Renal cortex interstitium (tissue), 15 donors: ENCODE data around the gene SPHKAP. TPM values are rescaled to one million over a fixed set of nuclear protein-coding genes. Genes with fewer than 3 reads are reported as not detected.
A peak's percentile ranks its signal among the peaks of the same experiment; 100 is the strongest.
"Not testable (repeated sequence)": the region's sequence is repeated elsewhere in the genome, so short reads cannot be mapped to it uniquely, and the experiment has no call there.

Source experiments
- DNase-seq, 11 donors: peaks; one replicate each; pipeline ENCODE4 v3.0.0-alpha.2; 2013; ENCODE audit warnings: low read depth in 9 of 11, low spot score in 4 of 11; ENCODE audit errors: extremely low read depth in 1 of 11
- long read RNA-seq, 16 experiments: transcript quantifications; one replicate each; lab custom pipeline, GENCODE V29; 2026
- polyA plus RNA-seq, 3 donors: library from polyadenylated mRNA; unstranded; fragments of 120-200 nt; gene quantifications; one replicate each; pipeline ENCODE4 v1.2.1, GENCODE V29; 2013; ENCODE audit not compliant: insufficient read length in 3 of 3

SPHKAP gene
- polyA plus RNA-seq: 1 to 10 TPM; 3.8 to 4.3 (median 4.1) TPM
- long read RNA-seq, donor 1: 0 reads
- long read RNA-seq, donor 2: 0 reads
- long read RNA-seq, donor 3: 0 reads
- long read RNA-seq, donor 4: 0 reads
- long read RNA-seq, donor 5: 0 reads
- long read RNA-seq, donor 6: 0 reads
- long read RNA-seq, donor 7: 0 reads
- long read RNA-seq, donor 8: 0 reads
- long read RNA-seq, donor 9: 0 reads
- long read RNA-seq, donor 10: 0 reads
- long read RNA-seq, donor 11: 0 reads
- long read RNA-seq, donor 12: 0 reads
- long read RNA-seq, donor 13: 0 reads
- long read RNA-seq, donor 14: 0 reads
- long read RNA-seq, donor 15: 0 reads
- long read RNA-seq, donor 16: 0 reads

DNA sequence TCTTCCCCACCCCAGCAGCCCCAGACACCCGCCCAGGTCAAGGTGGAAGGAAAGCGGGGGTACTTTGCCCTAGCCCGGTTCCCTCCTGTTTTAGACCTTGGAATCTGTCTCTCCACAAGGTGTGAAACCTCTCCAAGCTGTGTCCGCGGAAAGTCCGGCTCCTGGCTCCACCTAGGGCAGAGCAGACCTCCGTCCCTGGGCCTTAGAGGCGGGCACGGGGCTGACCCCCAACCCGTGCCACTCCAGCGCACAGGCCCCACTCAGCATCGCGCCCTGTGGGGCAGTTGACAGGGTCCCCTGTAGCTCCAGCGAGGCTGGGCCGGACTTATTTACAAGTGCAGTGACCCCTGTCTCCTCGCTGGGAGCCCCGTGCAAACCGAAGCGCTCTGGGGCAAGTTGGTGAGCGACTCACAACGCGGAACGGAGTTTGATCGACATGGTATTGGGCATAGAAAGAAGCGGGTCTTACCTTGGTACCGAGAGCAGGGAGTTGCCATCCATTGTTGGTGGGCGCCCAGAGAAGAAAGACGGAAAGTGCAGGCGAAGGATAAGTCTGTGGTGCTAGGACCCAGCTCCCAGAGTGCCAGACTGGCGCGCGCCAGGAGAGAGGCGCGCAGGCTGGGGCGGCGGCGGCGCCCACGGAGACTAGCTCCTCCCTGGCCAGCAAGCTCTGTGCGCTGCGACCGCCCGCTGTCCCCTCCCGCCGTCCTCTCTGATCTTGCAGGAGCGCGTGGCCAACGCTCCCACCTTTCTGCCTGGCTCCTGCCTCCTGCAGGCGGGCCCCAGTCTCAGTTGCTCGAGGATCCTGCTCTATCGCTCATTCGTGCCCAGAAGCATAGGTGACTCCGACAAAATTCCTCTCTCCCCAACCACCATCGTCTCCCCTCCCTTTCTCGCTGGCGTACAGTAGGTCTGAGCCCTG is at the start of gene SPHKAP:
Gene SPHKAP, minus strand, starts transcription at position 590 of the 922 bp plus-strand sequence. Its CDS starts 89 bp downstream, at position 501.
- peak in 1 of 11 donors; percentile 15 for DNase-seq

DNA sequence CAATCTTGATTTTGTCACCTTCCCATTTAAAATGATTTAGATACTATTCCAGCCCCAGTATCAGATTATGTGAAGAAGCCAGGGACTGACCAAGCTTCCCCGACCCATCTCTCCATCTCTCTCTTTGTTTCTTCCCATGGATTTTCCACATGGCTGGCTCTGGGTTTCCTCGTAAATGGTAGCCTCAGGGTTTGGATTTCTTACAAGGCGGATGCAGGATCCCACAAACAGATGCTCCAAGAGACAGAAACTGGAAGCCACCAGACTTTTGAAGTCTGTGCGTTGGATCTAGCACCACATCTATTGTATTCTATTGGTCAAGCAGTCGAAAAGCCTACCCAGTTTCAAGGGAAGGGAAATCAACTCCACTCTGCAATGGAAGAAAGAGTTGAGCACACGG is 46.0 kb upstream of the SPHKAP start:
- no peak for DNase-seq

- DNase-seq: no peak
Observed at GRCh38 chr2:228224410-228224809, 42.9 kb upstream of the SPHKAP start.

DNA sequence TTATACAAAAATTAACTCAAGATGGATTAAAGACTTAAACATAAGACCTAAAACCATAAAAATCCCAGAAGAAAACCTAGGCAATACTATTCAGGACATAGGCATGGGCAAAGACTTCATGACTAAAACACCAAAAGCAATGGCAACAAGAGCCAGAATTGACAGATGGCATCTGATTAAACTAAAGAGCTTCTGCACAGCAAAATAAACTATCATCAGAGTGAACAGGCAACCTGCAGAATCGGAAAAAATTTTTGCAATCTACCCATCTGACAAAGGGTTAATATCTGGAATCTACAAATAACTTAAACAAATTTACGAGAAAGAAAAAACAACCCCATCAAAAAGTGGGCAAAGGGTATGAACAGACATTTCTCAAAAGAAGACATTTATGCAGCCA is 37.1 kb upstream of the SPHKAP start:
- not testable (repeated sequence) for DNase-seq

- no peak for DNase-seq
Observed at GRCh38 chr2:228197504-228197903, 16.0 kb upstream of the SPHKAP start.

DNA sequence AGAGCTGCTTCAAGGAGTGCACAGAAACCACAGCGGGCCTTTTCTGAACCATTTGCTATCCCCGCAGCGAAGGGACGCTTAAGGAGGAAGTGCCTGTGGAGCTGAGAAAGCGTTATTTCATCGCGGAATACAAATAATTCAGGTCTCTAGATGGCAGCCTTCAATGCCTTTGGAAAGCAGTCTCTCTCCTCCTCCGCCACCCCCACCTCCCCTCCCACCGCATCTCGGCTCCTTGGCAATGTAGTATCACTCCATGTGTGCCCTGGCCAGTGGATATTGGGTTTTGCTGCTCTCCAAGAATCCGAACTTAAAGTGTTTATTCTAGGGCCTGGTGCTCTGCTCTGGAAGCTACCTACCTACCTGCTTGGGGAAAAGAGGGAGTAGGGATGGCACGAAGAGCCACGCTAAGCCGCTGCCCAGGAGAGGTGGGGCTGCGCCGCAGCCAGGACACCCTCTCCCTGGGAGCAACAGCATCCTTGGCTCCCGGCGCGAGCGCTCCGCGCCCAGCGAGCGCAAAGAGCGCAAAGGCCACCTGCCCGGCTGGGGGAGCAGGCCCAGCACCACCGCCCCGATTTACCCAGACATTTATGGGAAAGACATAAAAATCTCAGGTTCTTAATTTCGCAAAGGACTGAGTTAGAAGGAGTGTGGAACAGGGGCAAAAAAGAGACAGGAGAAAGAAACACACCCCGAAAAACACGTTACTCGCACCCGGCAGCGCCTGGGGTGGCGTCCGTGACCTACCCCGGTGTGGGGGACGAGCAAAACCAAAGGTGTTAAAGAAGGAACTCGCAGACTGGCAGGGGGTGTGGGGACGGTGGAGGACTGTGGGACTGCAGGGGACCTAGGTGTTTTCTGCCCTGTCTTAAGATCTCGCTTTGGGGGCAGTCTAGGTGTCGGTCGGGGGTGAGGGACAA is 1.0 kb downstream of the SPHKAP start:
- DNase-seq: no peak

DNA sequence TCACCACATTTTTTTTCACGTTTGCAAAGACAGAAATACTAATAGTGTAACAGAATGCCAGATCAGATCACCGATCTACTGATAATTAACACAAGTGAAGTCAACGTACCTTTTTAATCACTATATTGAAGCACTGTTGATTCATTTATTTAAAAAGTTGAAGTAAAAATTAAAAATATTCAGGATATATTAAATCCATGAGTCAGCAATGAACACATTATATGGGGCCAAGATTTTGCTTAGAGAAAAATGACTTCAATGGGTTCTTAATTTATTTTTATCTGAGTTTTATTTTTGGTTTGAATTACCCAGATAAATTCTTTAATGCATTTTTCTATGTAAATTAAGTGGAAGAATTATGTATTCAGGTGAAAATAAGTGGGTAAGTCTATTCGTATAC is 14.2 kb downstream of the SPHKAP start:
- no peak for DNase-seq

- DNase-seq: no peak
Observed at GRCh38 chr2:228164718-228165117, 16.8 kb downstream of the SPHKAP start.

GRCh38 chr2:228157841-228158240 is 23.6 kb downstream of the SPHKAP start:
- DNase-seq: no peak

GRCh38 chr2:228144961-228145360 is 36.5 kb downstream of the SPHKAP start:
- DNase-seq: no peak

GRCh38 chr2:228140934-228141528 is 40.5 kb downstream of the SPHKAP start:
- DNase-seq: no peak

DNA sequence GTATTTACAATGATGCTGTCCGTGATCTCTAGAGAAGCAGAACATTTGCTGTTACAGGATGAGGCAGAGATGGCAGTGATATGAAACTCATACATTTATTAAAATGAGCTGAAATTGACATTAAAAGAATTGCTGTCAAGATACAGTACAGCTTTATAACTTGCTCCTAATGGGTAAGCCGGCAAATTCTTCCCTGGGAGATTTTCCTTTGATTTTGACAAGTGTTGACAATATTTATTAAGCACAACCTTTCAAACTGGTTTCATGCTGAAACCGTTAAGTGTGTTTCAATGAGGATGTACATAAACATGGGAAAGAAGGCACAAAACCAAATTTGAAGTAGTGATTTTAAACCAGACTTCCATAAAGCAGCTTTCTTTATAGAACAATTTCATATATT is 45.5 kb downstream of the SPHKAP start:
- no peak for DNase-seq

- DNase-seq: no peak
Observed at GRCh38 chr2:228135300-228135699, 46.2 kb downstream of the SPHKAP start.

DNA sequence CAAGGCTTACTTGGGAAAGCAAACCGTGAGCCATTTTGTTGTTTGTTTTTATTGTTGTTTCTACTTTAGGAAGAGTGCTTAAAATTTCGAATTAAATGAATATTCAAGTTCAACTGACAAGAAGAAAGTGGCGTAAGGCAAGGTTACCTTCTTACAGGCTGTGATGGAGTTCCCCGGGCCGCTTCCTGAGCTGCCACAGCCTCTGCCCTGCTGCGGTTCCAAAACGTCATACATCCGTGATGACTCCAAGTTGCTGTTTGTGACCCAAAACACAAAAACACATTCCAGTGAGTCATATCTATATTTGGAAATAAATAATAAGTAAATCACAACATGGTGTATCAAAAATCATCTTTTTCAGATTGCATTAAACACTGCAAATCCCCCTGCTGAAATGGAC is 49.7 kb downstream of the SPHKAP start:
- no peak for DNase-seq

DNA sequence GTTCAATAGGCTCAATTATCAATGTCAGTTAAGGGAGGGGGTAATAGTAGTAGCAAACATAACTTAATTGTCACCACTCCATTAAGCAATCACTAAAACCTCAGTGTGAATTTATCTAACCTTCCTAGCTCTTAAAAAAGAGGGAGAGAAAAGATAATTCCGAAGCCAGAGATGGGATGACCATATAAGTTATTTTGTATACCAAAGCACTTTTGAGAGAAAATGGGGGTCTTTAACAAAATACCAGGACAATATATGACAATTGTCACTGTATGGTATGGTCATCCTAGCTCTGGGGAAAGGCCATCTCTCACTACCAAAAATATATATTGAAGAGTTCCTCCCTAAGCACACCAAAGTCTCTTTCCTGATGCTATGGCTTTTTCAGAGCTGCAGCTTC is 55.1 kb downstream of the SPHKAP start:
- no peak for DNase-seq

- DNase-seq: no peak
Observed at GRCh38 chr2:228118940-228119339, 62.5 kb downstream of the SPHKAP start.

- no peak for DNase-seq
Observed at GRCh38 chr2:228107846-228108245, 73.6 kb downstream of the SPHKAP start.

DNA sequence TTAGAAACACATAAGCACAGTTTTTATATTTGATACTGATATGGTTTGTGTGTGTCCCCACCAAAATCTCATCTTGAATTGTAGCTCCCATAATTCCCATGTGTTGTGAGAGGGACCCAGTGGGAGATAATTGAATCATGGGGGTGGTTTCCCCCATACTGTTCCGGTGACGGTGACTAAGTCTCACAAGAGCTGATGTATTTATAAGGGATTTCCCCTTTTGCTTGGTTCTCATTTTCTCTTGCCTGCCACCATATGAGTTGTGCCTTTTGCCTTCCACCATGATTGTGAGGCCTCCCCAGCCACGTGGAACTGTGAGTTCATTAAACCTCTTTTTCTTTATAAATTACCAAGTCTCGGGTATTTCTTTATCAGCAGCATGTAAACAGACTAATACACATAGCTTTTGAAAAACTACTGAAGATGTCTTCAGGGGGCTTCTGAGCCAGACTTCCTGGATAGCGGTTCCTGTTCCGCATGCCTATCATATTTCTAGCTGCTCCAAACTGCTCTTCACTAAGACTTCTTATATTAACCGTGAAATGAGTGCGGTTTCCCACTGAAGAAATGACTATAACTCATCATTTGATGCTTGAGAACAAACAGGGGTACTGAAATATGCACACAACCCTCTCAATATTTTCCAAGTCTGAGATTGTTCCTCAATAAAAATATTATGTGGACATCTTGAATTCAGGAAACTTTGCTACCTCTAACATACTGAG is 75.8 kb downstream of the SPHKAP start:
- DNase-seq: no peak
